ENCODE results near the gene APC2.

DNA sequence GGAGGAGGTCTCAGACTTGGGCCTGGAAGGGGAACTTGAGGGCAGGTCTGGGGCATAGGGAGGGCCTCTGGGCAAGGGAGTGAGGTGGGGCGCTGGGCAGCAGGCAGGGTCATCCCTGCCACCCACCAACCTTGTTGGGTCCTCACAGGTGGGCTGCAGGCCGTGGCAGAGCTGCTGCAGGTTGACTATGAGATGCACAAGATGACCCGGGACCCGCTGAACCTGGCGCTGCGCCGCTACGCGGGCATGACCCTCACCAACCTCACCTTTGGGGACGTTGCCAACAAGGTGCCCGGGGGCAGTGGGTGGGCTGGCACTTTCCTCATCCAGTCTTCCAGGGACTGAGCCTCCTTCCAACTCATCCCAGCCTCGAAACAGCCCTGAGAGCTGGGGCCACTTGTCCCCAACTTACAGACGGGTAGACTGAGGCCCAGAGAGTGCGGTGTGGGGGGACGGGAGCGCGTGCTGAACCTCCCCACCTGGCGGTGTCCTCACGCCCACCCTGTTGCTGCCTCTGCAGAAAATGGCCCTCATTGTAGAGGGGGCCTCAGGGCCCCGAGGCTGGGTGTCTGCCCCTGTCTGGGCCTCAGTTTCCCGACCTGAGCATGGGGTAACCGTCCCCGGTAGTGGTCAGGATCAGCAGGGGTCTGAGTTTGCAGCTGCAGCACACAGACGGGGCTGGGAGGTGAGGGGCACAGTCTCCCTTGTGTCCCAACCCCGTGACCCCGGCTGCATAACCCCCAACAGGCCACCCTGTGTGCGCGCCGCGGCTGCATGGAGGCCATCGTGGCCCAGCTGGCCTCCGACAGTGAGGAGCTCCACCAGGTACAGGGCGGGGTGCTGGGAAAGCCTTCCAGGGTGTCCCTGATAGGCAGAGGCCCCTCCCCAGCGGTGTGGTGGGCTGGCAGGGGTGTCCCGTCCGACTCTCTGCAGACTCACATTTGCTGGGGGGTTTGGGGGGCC, 10.4 kb downstream of the APC2 start:
- no peak for TF ChIP-seq EZH2phosphoT487 (IDR thresholded peaks at IDR 0.05)
- TF ChIP-seq, protein P1, sequence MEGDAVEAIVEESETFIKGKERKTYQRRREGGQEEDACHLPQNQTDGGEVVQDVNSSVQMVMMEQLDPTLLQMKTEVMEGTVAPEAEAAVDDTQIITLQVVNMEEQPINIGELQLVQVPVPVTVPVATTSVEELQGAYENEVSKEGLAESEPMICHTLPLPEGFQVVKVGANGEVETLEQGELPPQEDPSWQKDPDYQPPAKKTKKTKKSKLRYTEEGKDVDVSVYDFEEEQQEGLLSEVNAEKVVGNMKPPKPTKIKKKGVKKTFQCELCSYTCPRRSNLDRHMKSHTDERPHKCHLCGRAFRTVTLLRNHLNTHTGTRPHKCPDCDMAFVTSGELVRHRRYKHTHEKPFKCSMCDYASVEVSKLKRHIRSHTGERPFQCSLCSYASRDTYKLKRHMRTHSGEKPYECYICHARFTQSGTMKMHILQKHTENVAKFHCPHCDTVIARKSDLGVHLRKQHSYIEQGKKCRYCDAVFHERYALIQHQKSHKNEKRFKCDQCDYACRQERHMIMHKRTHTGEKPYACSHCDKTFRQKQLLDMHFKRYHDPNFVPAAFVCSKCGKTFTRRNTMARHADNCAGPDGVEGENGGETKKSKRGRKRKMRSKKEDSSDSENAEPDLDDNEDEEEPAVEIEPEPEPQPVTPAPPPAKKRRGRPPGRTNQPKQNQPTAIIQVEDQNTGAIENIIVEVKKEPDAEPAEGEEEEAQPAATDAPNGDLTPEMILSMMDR (IDR thresholded peaks at IDR 0.05), result no peak
